GM18517 (cell line): ENCODE measurements around the gene PGRMC2.
"Not testable (repeated sequence)": the region's sequence is repeated elsewhere in the genome, so short reads cannot be mapped to it uniquely, and the experiment has no call there.

Experiments
- ATAC-seq: cut with Tn5 transposase; IDR thresholded peaks from one replicate; pipeline ENCODE4 v1.9.1; 2021; ENCODE audit warnings: mild to moderate bottlenecking, moderate library complexity; ENCODE audit not compliant: unreplicated experiment

PGRMC2 gene

DNA sequence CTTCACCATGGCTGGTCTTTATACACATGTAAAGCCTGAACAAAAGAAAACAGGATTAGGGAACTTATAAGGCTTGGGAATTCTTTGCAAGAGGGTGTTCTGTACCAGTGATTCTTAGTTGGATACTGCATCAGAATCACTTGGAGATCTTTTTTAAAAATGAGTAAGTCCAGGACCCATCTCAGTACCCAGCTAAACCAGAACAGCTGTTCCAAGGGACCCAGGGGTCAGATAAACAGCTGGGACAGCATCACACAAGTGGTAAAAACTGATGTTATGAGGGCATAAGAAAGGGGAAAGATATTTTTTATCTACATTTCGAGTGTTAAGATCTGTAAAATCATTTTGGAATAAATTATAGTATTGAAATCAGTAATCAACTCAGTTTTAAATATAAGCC is 16.1 kb downstream of the PGRMC2 start:
- ATAC-seq = no peak

DNA sequence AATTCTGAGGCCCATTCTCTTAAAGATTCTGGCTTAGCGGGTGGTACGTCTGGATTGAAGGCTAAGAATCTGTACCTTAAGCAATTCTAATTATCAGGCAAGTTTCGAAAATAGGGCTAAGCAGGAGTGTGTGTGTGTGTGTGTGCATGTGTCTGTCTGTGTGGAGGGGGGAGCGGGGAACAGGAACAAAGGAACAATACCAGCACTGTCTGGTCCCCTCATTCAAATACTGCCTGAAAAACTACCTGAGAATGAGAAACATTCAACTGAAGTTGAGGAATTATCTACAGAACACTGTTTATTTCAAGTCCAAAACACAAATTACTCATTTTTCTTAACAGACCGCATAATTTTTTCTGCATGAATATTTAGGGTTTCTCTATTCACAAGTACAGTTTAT is 18.6 kb downstream of the PGRMC2 start:
- no peak for ATAC-seq

DNA sequence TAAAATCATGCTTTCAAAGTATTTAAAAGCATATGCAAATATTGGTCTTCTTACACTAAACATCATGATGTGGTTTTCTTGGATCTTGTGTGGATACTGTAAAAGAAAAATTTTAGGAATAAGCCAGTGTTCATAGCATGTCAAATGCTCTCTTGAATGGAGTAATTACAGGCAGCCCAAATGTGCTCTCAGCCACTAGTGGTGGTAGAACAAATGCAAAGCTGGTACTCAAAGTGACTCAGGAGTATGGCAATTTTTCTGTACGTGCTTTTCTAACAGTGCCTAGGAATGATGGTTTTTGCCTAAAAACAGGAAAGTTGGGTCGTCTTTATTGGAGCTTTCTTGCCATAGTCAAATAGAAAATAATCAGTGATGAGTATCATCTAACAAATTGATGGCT is 19.9 kb downstream of the PGRMC2 start:
- ATAC-seq = no peak

DNA sequence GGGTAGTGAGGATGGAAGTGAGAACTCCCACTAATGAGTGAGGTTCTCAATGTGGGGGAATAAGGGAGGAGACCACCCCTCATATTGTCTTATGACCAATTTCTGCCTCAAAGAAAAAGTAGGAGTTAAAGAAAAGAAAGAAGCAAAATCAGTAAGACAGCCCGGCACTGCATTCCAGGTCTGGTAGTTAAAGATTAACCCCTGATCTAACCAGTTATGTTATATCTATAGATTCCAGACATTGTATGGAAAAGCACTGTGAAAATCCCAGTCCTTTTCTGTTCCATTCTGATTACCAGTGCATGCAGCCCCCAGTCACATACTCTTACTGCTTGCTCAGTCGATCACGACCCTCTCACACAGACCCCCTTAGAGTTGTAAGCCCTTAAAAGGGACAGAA is 20.4 kb downstream of the PGRMC2 start:
- not testable (repeated sequence) for ATAC-seq

DNA sequence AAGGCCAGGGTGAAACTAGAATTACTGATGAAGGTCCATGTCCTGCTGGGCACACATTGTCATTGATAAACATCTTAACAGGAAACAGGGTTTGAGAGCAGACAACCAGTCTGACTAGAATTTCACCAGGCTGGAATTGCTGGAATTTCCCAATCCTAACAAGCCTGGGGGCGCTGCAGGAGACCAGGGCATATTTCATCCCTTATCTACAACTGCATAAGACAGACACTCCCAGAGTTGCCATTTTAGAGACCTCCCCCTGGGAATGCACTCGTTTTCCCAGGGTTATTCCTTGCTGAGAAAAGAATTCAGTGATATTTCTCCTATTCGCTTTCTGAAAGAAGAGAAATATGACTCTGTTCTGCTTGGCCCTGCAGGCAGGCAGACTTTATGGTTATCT is 22.1 kb downstream of the PGRMC2 start:
- not testable (repeated sequence) for ATAC-seq

DNA sequence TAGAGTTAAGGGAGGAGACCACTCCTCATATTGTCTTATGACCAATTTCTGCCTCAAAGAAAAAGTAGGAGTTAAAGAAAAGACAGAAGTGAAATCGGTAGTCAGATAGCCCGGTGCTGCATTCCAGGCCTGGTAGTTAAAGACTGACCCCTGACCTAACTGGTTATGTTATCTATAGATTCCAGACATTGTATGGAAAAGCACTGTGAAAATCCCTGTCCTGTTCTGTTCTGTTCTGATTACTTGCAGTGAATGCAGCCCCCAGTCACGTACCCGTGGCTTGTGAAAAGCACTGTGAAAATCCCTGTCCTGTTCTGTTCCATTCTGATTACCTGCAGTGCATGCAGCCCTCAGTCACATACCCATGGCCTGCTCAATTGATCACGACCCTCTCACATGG is 27.7 kb downstream of the PGRMC2 start:
- not testable (repeated sequence) for ATAC-seq

DNA sequence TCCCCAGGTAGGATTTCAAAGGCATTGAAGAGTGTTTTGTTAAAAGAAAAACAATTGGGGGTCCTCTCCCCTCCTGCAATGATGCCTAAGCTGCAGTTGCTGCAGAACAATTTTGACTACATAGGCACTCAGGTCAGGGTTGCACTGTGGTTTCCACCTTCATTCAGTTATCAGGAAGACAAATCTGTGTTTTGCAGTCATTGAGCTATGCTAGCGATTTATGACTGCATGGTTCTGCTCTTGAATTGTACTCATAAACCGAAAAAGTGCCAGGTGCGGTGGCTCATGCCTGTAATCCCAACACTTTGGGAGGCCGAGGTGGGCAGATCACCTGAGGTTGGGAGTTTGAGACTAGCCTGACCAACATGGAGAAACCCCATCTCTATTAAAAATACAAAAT is 29.4 kb downstream of the PGRMC2 start:
- not testable (repeated sequence) for ATAC-seq

DNA sequence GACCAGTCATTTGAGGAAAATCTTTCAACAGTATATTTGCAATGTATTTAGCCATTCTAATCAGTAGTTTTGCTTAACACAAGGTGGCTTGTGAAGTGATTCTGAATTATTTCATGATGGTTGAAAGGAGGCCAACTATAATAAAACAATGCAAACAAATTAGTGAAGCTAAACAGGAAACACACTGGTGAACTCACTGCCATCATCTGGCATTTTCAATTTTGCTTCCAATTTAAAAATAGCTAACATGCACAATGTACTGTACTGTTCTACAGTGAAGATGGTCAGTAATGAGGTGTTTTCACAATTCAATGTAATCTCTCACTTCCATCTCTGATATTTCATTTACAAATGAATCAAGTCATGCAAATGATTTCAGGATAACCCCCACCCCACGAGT is 31.1 kb downstream of the PGRMC2 start:
- no peak for ATAC-seq

DNA sequence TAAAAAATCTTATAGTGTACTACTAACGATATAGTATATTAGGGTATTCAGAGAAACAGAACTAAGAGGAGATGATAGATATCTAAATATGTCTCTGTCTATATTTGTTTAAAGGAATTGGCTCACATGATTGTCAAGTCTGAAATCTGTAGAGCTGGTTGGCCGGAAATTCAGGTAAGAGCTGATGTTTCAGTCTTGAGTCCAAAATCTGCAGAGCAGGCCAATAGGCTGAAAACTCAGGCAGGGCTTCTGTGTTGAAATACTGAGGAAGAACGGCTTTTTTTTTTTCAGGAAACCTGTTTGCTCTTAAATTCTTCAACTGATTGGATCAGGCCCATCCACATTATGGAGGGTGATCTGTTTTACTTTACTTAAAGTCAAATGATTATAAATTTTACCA is 31.7 kb downstream of the PGRMC2 start:
- ATAC-seq = no peak

DNA sequence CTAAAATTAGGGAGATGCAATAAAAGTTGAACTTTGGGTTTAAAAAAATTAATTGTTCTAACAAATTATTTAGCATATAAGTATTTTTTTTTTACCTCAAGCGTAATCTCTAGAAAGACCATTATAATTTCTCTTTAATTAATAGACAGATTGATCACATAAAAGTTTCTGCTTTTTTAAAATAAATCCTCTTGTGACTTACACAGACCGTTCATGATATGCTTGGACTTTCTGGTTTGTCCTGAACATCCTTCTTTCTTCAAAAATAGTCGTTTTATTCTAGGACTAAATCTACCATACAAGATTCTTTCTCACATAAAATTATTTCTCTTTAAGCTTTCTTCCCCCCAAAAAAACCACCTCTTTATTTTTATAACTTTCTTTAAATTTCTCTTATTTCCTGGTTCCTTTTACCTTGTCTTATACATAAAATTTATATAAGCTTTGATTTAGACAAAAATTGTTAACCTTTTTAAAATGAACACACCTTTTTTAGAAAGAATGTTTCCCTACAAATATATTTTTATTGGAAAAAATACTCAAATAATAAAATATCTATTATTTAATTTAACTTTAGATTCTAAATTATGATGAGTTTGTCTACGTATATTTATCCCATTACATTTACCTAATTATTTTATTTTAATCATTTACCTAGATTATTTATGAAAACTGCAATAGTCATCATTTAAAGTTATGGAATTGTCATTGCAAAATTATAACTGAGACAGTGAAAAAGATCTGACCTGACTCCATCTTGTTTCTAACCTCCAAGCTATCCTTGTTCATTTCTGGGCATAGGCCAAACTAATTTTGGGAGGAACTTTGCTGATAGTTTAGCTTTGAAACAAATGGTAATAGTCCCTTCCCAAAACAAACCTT is 37.6 kb downstream of the PGRMC2 start:
- ATAC-seq = no peak

DNA sequence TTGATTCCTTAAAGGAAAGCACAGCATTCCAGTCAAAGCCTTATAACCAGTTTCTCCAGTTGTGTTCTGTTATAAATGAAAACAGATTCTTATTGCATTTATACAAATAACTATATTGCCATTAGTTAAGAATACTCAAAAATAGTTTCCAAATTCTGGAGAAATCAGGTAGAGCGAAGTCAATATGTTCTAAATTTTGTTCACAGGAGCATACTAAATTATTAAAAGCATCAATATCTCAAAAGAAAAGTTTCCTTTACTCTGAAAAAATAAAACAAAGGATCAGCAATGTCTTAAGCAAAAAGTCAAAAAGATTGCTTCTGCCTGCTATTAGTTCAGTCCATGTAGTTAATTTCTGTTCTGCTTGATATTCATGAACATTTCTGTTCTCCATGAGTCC is 39.7 kb downstream of the PGRMC2 start:
- ATAC-seq = no peak

DNA sequence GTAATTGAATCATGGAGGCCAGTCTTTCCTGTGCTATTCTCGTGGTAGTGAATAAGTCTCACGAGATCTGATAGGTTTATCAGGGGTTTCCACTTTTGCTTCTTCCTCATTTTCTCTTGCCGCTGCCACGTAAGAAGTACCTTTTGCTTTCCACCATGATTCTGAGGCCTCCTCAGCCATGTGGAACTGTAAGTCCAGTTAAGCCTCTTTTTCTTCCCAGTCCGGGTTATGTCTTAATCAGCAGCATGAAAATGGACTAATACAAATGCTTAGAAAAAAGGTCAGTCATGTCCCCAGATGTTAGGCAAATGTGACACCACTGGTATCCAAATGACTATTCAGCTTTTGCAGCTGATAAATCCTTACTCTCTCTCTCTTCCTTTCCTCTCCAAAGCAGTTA is 42.2 kb downstream of the PGRMC2 start:
- not testable (repeated sequence) for ATAC-seq

DNA sequence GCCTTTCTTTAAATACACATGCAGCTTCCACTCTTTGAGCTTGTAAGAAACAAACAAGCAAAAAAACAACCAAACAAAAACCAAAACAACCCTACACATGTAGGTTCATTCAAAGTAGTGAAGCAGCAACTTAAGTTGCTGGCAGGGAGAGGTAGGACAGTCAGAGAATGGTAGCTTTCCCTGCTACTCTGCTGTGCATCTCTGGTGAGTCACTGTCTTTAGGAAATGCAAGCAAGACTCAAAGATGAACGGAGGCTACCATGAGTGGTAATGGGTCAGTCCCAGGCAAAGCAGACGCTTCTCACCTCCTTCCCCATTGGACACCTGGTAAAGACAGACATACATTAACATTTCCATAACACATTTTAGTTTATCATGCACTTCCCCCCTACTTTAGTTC is 43.2 kb downstream of the PGRMC2 start:
- ATAC-seq = no peak

DNA sequence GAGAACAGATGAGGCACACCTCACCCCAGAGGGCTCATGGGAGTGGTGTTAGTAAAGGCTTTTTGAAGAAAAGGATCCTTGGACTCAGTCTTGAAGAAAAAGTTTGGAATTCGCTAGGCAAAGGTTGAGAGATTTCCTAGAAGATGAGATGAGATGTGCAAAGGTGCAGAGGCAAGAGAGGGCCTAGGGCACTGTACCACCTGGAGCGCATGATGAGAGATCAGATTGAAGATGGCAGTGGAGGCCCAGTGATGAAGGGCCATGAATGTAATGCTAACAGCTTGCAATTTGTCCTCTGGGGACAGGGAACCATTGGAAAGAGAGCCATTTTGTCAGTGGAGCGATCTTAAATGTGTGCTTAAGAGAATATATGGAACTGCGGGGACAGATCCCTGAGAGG is 45.0 kb downstream of the PGRMC2 start:
- no peak for ATAC-seq

DNA sequence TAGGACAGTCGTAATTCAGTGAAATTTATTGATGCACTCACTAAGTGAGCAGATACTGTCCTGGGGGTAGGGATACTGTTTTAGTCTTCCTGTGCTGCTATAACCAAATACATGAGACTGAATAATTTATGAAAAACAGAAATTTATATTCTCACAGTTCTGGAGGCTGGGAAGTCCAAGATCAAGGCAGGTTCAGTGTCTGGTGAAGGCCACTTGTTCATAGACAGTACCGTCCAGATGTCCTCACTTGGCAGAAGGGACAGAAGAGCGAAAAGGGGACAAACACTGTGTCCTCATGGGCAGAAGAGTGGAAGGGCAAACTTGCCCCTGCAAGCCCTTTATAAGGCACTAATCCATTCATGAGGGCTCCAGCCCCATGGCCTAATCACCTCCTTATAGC is 45.6 kb downstream of the PGRMC2 start:
- ATAC-seq = no peak

DNA sequence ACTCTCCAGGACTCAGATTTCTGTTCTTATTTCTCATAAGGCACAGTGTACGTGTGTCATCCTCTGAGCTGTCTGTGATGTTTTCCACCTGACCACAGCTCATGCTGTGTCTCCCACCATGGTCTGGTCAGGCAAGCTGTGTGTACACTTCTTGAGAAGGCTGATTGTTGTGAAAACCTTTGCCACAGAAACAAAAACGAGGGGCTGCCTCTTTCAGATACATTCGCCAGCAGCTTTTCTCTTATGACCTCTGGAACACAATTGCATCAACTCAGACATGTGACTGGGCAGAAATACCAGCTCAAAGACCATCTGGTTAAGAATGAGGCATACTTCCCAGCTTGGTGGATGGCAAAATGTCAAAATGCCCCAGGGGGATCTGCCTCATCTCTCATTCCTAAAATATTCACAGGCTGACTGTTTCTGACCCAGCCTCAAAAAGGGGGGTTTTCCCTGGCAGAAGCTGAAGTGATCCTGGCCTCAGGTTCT is 46.1 kb downstream of the PGRMC2 start:
- no peak for ATAC-seq

DNA sequence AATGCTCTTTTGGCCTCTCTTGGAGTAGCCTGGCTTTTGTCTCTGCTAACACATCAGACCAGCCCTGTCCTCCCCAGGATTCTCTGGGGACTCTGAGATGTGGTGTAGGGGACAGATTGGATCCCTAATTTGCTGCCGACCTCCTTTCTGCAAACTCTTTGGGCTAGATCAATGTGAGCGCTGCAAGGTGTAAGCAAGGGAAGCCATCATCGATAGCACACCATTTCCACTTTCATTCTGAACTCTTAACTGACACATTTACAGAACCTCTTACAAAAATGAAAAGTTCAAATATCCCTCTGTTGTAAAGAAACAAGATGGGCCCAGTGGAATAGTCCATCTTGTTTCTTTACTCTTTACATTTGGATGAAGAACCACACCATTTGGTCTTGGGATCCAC is 46.6 kb downstream of the PGRMC2 start:
- ATAC-seq = no peak

DNA sequence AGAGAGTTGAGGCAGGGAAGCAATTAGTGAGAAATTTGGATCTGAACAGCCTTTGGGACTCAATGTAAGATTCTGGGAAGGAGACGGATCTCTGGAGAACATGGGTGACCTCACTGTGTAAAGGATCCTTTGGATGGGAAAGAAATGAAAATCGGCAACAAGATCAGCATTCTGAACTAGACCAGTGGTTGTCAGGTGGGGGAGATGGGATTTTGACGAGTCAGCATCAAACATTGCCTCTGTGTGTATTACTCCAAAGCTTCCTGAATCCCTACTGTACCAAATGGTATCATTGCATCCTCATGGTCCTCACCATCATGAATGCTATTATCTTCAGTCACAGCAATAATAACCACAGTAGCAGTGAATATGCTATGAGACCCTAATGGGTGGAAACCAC is 52.8 kb downstream of the PGRMC2 start:
- ATAC-seq = no peak

DNA sequence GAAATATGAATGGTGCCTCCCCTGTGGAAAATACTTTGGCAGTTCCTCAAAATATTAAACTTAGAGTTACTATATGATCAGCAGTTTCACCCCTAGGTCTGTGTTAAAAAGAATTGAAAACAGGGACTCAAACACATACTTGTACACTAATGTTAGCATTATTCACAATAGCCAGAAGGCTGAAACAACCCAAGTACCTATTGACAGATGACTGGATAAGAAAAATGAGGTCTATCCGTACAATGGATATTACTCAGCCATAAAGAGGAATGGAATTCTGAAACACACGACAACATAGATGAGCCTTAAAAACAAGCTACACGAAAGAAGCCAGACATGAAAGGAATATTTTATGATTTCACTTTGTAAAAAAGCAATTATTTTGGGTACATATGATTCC is 54.9 kb downstream of the PGRMC2 start:
- no peak for ATAC-seq

DNA sequence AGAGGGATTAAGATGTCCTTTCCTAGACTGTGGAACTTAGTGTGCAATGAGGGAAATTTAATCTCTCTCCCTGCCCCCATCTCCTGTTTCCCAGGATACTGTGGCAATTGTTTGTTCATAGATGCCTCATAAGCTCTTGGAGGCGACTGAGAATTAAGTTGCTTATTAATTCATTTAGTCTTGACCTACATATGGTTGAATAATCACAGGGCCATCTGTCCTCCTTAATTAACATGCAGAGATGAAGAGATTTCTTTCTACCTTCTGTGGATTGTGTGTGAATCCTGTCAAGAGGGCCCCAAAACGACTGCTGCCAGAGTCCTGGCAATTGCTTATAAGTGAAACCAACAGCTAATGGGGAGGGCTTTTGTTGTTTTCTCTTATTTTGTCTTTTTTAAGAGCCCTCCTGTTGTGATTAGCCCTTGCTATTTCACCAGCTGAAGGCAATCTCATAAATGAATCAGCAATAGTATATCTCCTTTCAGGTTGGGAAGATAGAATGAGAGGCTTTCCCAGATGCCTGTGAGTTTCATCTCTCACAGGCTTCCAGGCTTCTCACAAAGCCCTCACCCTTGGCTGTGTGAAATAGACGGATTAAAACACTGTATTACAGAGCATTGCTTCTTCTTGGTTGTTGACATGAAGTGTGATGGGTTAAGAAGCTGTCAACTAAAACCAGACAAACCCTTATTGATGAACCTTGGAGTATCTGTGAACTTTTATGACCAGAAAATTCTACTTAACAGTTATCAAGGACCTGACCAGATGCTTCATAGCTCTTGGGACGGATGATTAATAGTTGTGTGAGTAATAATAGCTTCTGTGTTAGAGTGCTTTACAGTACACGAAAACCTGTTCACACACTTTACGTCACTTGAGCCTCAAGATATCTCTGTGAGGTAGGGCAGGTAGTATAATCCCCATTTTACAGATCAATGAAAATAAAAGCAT is 58.5 kb downstream of the PGRMC2 start:
- no peak for ATAC-seq

DNA sequence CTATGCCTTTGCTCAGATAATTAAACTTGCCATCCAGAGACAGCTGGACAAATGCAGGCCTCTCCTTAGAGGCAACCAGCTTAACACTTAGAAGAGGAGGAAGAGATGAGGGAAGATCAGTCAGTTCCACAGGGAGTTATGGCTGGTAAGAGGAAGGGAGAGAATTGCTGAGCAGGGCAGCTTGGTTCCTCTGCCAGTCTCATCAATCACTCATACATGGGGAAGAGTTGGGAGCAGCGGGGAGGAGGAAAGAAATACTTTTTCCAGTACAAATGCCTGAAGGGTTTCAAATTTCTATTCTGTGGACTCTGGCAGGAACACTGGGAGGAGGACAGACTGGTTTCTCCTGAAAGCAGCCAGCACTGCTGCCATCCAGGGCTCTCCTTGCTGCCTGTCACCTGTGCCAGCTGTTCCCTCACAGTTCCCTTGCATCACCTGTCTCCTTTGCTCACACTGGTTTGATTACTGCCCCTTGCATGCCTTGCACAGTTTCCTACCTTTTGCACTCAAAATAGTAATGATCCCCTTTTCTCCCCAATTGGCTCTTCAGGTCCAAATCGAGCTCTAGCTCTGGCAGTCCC is 59.5 kb downstream of the PGRMC2 start:
- no peak for ATAC-seq
